MV-4-11 (cell line): ENCODE measurements around the gene C1QTNF8.

Experiments used
- DNase-seq: peaks from one replicate; lab custom pipeline; 2025; lab: John Stamatoyannopoulos, UW

Gene C1QTNF8

GRCh38 chr16:1060416-1061340 lies 35.4 kb downstream of the C1QTNF8 start:
- DNase-seq: no peak

- DNase-seq: no peak
Measured at GRCh38 chr16:1059310-1059709, 36.7 kb downstream of the C1QTNF8 start.

GRCh38 chr16:1058216-1058615 lies 37.8 kb downstream of the C1QTNF8 start:
- no peak for DNase-seq

GRCh38 chr16:1057252-1057932 lies 38.7 kb downstream of the C1QTNF8 start:
- DNase-seq: no peak

GRCh38 chr16:1056196-1056595 lies 39.8 kb downstream of the C1QTNF8 start:
- no peak for DNase-seq

GRCh38 chr16:1055557-1055924 lies 40.5 kb downstream of the C1QTNF8 start:
- DNase-seq: no peak

- DNase-seq: no peak
Measured at GRCh38 chr16:1054660-1055556, 41.1 kb downstream of the C1QTNF8 start.

- no peak for DNase-seq
Measured at GRCh38 chr16:1053700-1054368, 42.2 kb downstream of the C1QTNF8 start.

- no peak for DNase-seq
Measured at GRCh38 chr16:1053121-1053521, 42.9 kb downstream of the C1QTNF8 start.

- no peak for DNase-seq
Measured at GRCh38 chr16:1052721-1053120, 43.3 kb downstream of the C1QTNF8 start.

- DNase-seq: no peak
Measured at GRCh38 chr16:1051446-1051845, 44.6 kb downstream of the C1QTNF8 start.

GRCh38 chr16:1050921-1051320 lies 45.1 kb downstream of the C1QTNF8 start:
- DNase-seq: no peak

- DNase-seq: no peak
Measured at GRCh38 chr16:1050516-1050915, 45.5 kb downstream of the C1QTNF8 start.

GRCh38 chr16:1049976-1050247 lies 46.1 kb downstream of the C1QTNF8 start:
- DNase-seq: no peak

GRCh38 chr16:1049113-1049975 lies 46.7 kb downstream of the C1QTNF8 start:
- DNase-seq: no peak

GRCh38 chr16:1048442-1049112 lies 47.5 kb downstream of the C1QTNF8 start:
- DNase-seq: no peak

GRCh38 chr16:1047801-1048200 lies 48.2 kb downstream of the C1QTNF8 start:
- DNase-seq: no peak

GRCh38 chr16:1047123-1047522 lies 48.9 kb downstream of the C1QTNF8 start:
- no peak for DNase-seq

GRCh38 chr16:1045993-1046911 lies 49.8 kb downstream of the C1QTNF8 start:
- DNase-seq: no peak
